Right renal pelvis (tissue), 4 donors: Measurements from ENCODE around the gene GNA15. TPM values are rescaled to one million over a fixed set of nuclear protein-coding genes. Genes with fewer than 3 reads are reported as not detected.
"Not testable (repeated sequence)": the region's sequence is repeated elsewhere in the genome, so short reads cannot be mapped to it uniquely, and the experiment has no call there.

Source experiments
- DNase-seq, 4 donors: peaks; one replicate each; pipeline ENCODE4 v3.0.0-alpha.2; 2013; ENCODE audit warnings: low read depth in 4 of 4, low spot score in 3 of 4, missing footprints in 1 of 4
- polyA plus RNA-seq, 4 donors: library from polyadenylated mRNA; unstranded; fragments of 120-200 nt; gene quantifications; one replicate each; pipeline ENCODE4 v1.2.1, GENCODE V29; 2013; ENCODE audit not compliant: insufficient read length in 4 of 4

The GNA15 gene
- 1 to 10 TPM in 2 of 4 donors, under 1 TPM in 2; 0.70 to 1.2 (median 1.0) TPM for polyA plus RNA-seq

GRCh38 chr19:3135961-3136683, at the start of gene GNA15:
TSS of gene GNA15 (plus strand) at chr19:3136033. CDS start at chr19:3136451, 418 bp downstream.
- DNase-seq, result no peak

GRCh38 chr19:3087769-3088168, 48.1 kb upstream of the GNA15 start:
- no peak for DNase-seq

GRCh38 chr19:3089299-3089855, 46.5 kb upstream of the GNA15 start:
- DNase-seq, result not testable (repeated sequence)

GRCh38 chr19:3094601-3095440, 41.0 kb upstream of the GNA15 start:
- no peak for DNase-seq

GRCh38 chr19:3095441-3096191, 40.2 kb upstream of the GNA15 start:
- no peak for DNase-seq

GRCh38 chr19:3096267-3096901, 39.4 kb upstream of the GNA15 start:
- DNase-seq, result no peak

- no peak for DNase-seq
These were observed 38.9 kb upstream of the GNA15 start for GRCh38 chr19:3096902-3097326.

- no peak for DNase-seq
These were observed 38.4 kb upstream of the GNA15 start for GRCh38 chr19:3097442-3097871.

GRCh38 chr19:3098141-3098514, 37.7 kb upstream of the GNA15 start:
- no peak for DNase-seq

GRCh38 chr19:3098515-3099346, 37.1 kb upstream of the GNA15 start:
- DNase-seq, result no peak

GRCh38 chr19:3099347-3100145, 36.3 kb upstream of the GNA15 start:
- DNase-seq, result no peak

GRCh38 chr19:3100331-3100730, 35.5 kb upstream of the GNA15 start:
- DNase-seq, result no peak

GRCh38 chr19:3100747-3101730, 34.8 kb upstream of the GNA15 start:
- DNase-seq, result no peak

GRCh38 chr19:3102239-3103140, 33.3 kb upstream of the GNA15 start:
- no peak for DNase-seq

GRCh38 chr19:3104708-3104983, 31.2 kb upstream of the GNA15 start:
- DNase-seq, result no peak

- DNase-seq, result no peak
These were observed 30.0 kb upstream of the GNA15 start for GRCh38 chr19:3105641-3106508.
